NCI-H2107 treated with DMSO at 0.1 percent for 48 hours (cell line): ENCODE results near the gene CENATAC.
A peak's percentile ranks its signal among the peaks of the same experiment; 100 is the strongest.
"Not testable (repeated sequence)": the region's sequence is repeated elsewhere in the genome, so short reads cannot be mapped to it uniquely, and the experiment has no call there.

Source experiments
- DNase-seq: peaks from one replicate; lab custom pipeline; 2025; ENCODE audit not compliant: unreplicated experiment; lab: John Stamatoyannopoulos, UW

The CENATAC gene

GRCh38 chr11:119025978-119026766 lies 28.2 kb downstream of the CENATAC start:
- DNase-seq, result no peak

- no peak for DNase-seq
These were observed 29.0 kb downstream of the CENATAC start for GRCh38 chr11:119026970-119027369.

DNA sequence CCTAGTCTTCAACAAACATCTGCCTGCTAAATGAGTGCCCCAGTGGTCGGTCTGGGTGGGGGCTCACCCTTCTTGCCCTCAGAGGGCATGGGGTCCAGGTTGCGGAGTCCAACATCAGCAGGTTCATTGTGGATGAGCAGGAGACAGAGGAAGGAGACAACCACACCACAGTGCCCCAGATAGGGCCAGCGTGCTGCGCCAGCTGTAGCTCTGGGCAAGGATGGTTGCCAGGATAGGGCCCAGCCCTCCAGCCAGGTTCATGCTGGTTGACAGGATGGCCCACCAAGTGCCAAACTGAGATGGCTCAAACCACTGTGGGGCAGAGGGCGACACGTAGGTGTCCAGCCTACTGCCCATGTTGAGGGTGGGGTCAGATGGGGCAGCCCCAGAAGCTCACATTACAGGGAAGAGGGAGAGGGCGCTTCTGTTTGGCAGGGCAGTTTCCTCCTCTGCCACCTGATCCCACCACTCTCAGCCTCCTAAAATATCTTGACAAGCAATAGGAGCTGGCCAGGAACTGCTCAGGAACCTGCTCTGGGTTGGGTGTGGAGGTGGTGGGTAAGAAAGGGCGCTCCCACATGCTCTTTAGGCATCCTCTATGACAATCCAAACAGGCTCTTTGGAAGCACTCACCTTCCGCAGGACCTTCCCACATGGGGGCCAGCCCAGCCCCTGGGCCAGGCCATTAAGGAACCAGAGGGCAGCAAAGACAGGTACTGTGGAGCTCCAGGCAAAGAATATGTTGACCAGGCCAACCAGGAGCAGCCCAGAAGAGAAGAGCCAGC lies 29.8 kb downstream of the CENATAC start:
- no peak for DNase-seq

DNA sequence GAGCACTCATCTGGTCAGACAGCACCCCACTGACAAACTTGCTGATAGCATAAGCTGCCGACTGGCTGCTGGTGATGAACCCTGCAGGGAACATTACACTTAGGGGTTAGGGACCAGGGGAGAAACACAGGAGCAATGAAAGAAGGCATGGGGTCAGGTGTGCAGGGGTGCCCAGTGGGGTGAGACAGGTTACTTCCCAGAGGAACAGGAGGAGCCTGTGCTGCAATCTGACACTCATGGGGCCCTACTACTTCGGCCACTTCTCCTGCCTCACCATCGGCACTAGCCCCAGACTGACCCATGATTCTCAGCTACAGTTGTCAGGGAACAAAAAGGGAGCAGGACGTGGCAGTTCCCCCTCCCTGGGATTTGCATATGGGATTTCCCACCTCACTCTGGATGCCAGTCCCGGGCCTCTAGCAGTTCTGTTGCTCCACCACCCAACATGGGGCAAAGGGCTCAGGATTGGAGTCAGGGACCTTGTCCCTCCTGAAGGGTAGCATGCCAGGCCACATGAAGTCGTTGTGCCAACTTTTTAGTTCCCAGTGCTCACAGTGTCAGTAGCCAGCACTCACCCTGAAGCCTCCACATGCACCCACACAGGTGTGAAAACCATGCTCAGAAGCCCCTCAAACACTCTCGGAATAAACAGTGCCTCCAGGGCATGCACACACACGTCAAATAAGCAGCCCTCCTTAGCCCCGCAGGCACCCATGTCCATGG lies 30.6 kb downstream of the CENATAC start:
- no peak for DNase-seq

- no peak for DNase-seq
These were observed 31.1 kb downstream of the CENATAC start for GRCh38 chr11:119029069-119029339.

GRCh38 chr11:119029340-119030028 lies 31.5 kb downstream of the CENATAC start:
- DNase-seq, result no peak

DNA sequence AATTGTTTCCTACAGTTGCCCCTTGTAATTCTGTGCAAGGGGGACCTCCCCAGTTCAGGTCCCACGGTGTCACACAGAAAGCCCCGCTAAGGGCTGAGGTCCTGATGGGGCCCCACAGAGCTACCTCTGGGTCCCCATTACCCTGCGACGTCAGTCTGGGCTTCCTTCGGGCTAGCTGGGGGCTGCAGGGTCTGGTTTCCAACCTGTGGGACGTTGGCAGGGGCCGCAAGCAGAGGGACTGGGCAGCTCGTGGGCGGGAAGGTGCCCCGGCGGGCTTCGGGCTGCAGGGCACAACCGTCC lies 32.0 kb downstream of the CENATAC start:
- no peak for DNase-seq

- peak; percentile 87 for DNase-seq
These were observed 32.5 kb downstream of the CENATAC start, which contains the start of gene SLC37A4 for GRCh38 chr11:119030329-119031047. TSS of gene SLC37A4 (minus strand) at chr11:119030877.

DNA sequence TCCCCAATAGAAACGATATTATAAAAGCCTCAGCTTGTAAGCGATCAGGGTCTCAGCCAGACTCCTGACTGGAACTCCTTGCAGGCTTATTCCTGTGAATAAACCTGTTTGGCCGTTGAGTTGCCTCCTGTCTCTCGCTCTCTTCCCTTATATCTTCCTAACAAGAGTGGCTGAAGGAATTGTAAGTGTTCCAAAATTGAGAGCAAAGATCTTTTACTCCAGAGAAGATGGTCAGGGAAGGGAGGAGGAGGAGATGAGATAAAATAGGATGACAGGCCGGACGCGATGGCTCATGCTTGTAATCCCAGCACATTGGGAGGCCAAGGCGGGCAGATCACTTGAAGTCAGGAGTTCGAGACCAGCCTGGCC lies 34.0 kb downstream of the CENATAC start:
- DNase-seq, result no peak

DNA sequence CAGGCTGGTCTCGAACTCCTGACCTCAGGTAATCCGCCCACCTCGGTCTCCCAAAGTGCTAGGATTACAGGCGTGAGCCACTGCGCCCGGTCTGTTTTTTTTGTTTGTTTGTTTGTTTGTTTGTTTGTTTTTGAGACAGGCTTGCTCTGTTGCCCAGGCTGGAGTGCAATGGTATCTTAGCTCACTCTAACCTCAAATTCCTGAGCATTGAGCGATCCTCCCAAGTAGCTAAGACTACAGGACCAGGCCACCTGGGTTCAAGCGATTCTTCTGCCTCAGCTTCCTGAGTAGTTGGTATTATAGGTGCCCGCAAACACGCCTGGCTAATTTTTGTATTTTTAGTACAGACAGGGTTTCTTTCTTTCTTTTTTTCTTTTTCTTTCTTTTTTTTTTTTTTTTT lies 35.5 kb downstream of the CENATAC start:
- DNase-seq, result not testable (repeated sequence)

DNA sequence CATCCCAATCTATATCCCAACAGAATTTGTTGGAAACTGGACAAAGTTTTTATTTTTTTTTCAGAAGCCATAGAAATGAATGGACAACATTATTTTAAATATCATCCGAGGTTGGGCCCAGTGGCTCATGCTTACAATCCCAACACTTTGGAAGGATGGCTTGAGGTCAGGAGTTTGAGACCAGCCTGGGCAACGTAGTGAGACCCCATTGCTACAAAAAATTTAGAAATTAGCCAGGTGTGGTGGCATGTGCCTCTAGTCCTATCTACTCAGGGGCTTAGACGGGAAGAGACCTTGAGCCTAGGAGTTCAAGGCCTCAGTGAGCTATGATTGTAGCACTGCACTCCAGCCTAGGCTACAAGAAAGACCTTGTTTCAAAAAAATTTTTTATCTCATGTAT lies 36.9 kb downstream of the CENATAC start:
- no peak for DNase-seq

- no peak for DNase-seq
These were observed 40.9 kb downstream of the CENATAC start for GRCh38 chr11:119038884-119039283.

DNA sequence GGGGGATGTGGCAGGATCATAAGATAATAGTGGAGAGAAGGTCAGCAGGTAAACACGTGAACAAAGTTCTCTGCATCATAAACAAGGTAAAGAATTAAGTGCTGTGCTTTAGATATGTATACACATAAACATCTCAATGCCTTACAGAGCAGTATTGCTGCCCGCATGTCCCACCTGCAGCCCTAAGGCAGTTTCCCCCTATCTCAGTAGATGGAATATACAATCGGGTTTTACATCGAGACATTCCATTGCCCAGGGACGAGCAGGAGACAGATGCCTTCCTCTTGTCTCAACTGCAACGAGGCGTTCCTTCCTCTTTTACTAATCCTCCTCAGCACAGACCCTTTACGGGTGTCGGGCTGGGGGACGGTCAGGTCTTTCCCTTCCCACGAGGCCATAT lies 41.5 kb downstream of the CENATAC start:
- not testable (repeated sequence) for DNase-seq

GRCh38 chr11:119041821-119042514 lies 44.0 kb downstream of the CENATAC start:
- DNase-seq, result no peak

GRCh38 chr11:119042927-119043326 lies 45.0 kb downstream of the CENATAC start:
- DNase-seq, result no peak

GRCh38 chr11:119044708-119045107 lies 46.8 kb downstream of the CENATAC start:
- DNase-seq, result no peak

DNA sequence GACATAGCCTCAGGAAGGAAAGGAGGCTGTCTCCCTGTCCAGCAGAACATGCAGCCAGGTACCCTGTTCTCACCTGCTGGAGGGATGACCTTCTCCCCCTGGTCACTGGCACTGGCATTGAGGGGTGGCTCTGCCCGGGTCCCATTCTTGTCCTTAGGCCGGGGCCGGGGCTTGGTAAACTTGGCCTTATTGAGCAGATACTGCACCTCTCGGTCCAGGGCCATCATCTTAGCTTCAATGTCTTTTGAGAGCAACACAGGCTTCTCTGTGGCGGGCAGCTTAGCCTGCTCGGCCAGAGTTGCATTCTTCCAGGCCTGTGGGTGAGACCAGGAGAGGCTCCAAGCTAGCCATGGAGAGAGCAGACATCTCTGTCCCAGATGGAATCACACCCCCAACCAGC lies 48.6 kb downstream of the CENATAC start:
- DNase-seq, result no peak

- DNase-seq, result no peak
These were observed 49.3 kb downstream of the CENATAC start for GRCh38 chr11:119047205-119047604.

- no peak for DNase-seq
These were observed 50.7 kb downstream of the CENATAC start for GRCh38 chr11:119048644-119049043.

DNA sequence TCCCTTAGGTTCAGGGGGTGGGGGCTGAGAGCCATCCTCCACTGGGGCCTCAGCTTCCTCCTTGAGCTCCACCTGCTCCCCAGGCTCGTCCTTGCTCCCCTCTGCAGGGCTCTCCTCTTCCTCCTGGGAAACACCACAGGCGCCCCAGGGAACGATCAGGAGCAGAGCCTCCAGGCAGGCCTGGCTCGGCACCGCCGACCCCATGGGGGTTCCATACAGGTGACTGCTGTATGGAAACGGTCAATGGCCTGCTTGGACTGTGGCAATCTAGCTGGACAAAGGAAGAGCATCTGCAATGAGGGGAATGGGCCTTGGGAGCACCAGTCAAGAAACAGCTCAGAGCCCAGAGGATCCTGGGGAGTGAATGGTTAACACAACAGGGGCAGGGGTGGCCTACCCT lies 51.1 kb downstream of the CENATAC start:
- no peak for DNase-seq
